PC-9 (cell line): Measurements from ENCODE around the gene ANO7. TPM values are rescaled to one million over a fixed set of nuclear protein-coding genes. Genes with fewer than 3 reads are reported as not detected.
"Not testable (repeated sequence)": the region's sequence is repeated elsewhere in the genome, so short reads cannot be mapped to it uniquely, and the experiment has no call there.

Experiments
- BruUV-seq: library from RNA; stranded (reverse); fragments of 400-500 nt; replicated peaks from 2 replicates; lab custom pipeline; 2021; lab: Mats Ljungman, UMichigan
- CTCF ChIA-PET: fragments of 300-600 bp; sonication (Branson Sonifier 250); formaldehyde crosslinking; loops from one replicate; lab custom pipeline; 2022; ENCODE audit warnings: antibody characterized with exemption; lab: Charles Lee
- POLR2A ChIA-PET: fragments of 300-600 bp; sonication (Branson Sonifier 250); formaldehyde crosslinking; loops from one replicate; lab custom pipeline; 2022; ENCODE audit warnings: antibody characterized with exemption; ENCODE audit not compliant: unreplicated experiment; lab: Charles Lee
- DNase-seq, 2 experiments: peaks; one replicate each; pipeline versions ENCODE4 v3.0.0 to v3.0.0-alpha.2; 2015 to 2022; ENCODE audit warnings: mixed read lengths in 1 of 2
- H2AFZ ChIP-seq: fragments of 200-600 bp; sonication (generic); 2 replicates; pipeline ENCODE4 v1.8.1; 2017; ENCODE audit warnings: antibody characterized with exemption
- H3F3A ChIP-seq: fragments of 200-600 bp; sonication (generic); 2 replicates; pipeline ENCODE4 v1.8.1; 2017; ENCODE audit warnings: antibody characterized with exemption, mild to moderate bottlenecking, low read depth; ENCODE audit not compliant: insufficient read depth
- H3K27ac ChIP-seq: fragments of 200-600 bp; sonication (generic); 2 replicates; pipeline ENCODE4 v1.6.1; 2016; ENCODE audit warnings: mixed run types
- H3K27me3 ChIP-seq: fragments of 200-600 bp; sonication (generic); 2 replicates; pipeline ENCODE4 v1.6.1; 2016; ENCODE audit warnings: low read depth, mixed run types; ENCODE audit not compliant: insufficient read depth
- H3K36me3 ChIP-seq: fragments of 200-600 bp; sonication (generic); 2 replicates; pipeline ENCODE4 v1.6.1; 2016; ENCODE audit warnings: low read depth, mixed run types
- H3K4me1 ChIP-seq: fragments of 200-600 bp; sonication (generic); replicated peaks from 2 replicates; pipeline ENCODE4 v1.6.1; 2016; ENCODE audit warnings: mixed run types; ENCODE audit not compliant: insufficient read depth
- H3K4me2 ChIP-seq: fragments of 200-600 bp; sonication (generic); 2 replicates; pipeline ENCODE4 v1.6.1; 2017; ENCODE audit warnings: mixed run types
- H3K4me3 ChIP-seq: fragments of 200-600 bp; sonication (generic); 2 replicates; pipeline ENCODE4 v1.6.1; 2016; ENCODE audit warnings: mixed run types
- H3K79me2 ChIP-seq: fragments of 200-600 bp; sonication (generic); 2 replicates; pipeline ENCODE4 v1.6.1; 2017; ENCODE audit warnings: low read depth, mixed run types
- H3K9me2 ChIP-seq: fragments of 200-600 bp; sonication (generic); 2 replicates; pipeline ENCODE4 v1.8.1; 2017; ENCODE audit warnings: mild to moderate bottlenecking; ENCODE audit not compliant: insufficient read depth
- H3K9me3 ChIP-seq: fragments of 200-600 bp; sonication (generic); 2 replicates; pipeline ENCODE4 v1.8.1; 2016; ENCODE audit warnings: low read depth; ENCODE audit not compliant: insufficient read depth
- H4K20me1 ChIP-seq: fragments of 200-600 bp; sonication (generic); 2 replicates; pipeline ENCODE4 v1.8.1; 2017; ENCODE audit not compliant: insufficient read depth
- EZH2 ChIP-seq: fragments of 200-600 bp; sonication (generic); IDR thresholded peaks from 2 replicates; pipeline ENCODE4 v1.8.0; 2017; ENCODE audit warnings: antibody characterized with exemption, low read depth
- intact Hi-C: fragments of 100-400 bp; cut with micrococcal nuclease; formaldehyde crosslinking; loops from one replicate; pipeline ENCODE4 v1.10.0; 2022; ENCODE audit not compliant: unreplicated experiment
- total RNA-seq: library from RNA; stranded (reverse); gene quantifications from 2 replicates; pipeline ENCODE4 v1.2.3, GENCODE V29; 2021
- TF ChIP-seq, protein P1 (sequence below): fragments of 200-600 bp; sonication (generic); conservative IDR thresholded peaks from 2 replicates; pipeline ENCODE4 v1.6.1; 2017; ENCODE audit warnings: mixed run types, antibody characterized with exemption, mild to moderate bottlenecking, moderate library complexity

Gene ANO7
- total RNA-seq, 1 experiment from 2014 or later = 6.5 TPM

DNA sequence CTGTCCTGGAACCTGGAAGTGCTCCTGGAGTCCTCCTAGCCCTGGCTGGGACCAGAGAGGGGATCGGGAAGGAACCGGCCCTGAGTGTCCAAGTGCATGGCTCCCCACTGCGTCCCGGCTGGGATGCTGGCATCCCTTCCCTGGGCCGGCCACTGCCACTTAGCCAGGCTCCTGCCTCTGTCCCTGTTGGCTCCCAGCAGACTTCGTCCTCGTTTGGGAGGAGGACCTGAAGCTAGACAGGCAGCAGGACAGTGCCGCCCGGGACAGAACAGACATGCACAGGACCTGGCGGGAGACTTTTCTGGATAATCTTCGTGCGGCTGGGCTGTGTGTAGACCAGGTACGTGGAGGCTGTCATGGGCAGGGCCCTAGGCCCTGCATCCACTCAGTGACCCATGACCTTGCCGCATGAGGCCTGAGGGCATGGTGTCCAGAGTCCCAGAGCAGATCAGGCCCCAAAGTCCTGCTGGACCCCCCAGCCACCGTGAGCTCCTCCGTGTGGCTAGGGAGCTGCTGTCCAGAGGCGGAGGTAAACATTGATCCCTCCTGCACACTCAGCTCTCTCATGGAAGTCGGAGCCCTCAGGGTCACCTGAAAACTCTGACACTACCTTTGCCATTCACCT lies 7.1 kb downstream of the ANO7 start:
- Histone ChIP-seq H2AFZ (no peak overlapping the region), H3K27me3 (peaks cover 24% of the 10 kb centered on the region), H3K4me3 (no peak overlapping the region), H3K36me3 (no peaks in the 10 kb centered on the region), H3K9me3 (no peaks in the 10 kb centered on the region), H3F3A (no peaks in the 10 kb centered on the region), H3K4me2 (no peak overlapping the region), H4K20me1 (no peaks in the 10 kb centered on the region), H3K4me1 (no peaks in the 10 kb centered on the region), H3K9me2 (no peaks in the 10 kb centered on the region), H3K27ac (no peak overlapping the region), H3K79me2 (no peaks in the 10 kb centered on the region)
- no TSS peak for BruUV-seq
- no peak for DNase-seq
- ChIA-PET CTCF (interaction anchor here (0.7 kb wide), 1 partner anchor 173 kb away, joined by 7 read pairs; no protein-coding TSS in a partner anchor), POLR2A (interaction anchor here (0.7 kb wide), 1 partner anchor 9 kb away, joined by 4 read pairs; no protein-coding TSS in a partner anchor)
- intact Hi-C loops = no loop called here
- TF ChIP-seq, protein P1, sequence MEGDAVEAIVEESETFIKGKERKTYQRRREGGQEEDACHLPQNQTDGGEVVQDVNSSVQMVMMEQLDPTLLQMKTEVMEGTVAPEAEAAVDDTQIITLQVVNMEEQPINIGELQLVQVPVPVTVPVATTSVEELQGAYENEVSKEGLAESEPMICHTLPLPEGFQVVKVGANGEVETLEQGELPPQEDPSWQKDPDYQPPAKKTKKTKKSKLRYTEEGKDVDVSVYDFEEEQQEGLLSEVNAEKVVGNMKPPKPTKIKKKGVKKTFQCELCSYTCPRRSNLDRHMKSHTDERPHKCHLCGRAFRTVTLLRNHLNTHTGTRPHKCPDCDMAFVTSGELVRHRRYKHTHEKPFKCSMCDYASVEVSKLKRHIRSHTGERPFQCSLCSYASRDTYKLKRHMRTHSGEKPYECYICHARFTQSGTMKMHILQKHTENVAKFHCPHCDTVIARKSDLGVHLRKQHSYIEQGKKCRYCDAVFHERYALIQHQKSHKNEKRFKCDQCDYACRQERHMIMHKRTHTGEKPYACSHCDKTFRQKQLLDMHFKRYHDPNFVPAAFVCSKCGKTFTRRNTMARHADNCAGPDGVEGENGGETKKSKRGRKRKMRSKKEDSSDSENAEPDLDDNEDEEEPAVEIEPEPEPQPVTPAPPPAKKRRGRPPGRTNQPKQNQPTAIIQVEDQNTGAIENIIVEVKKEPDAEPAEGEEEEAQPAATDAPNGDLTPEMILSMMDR = no peak
- TF ChIP-seq EZH2 = no peak

DNA sequence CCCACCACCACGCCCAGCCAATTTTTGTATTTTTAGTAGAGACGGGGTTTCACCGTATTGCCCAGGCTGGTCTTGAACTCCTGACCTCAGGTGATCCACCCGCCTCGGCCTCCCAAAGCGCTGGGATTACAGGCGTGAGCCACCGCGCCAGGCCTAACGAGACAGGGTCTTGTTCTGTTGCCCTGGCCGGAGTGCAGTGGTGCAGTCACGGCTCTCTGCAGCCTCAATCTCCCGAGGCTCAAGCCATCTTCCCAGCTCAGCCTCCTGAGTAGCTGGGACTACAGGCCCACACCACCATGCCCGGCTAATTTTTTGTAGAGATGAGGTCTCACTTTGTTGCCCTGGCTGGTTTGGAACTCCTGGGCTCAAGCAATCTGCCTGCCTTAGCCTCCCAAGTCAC lies 8.8 kb downstream of the ANO7 start:
- POLR2A ChIA-PET, BruUV-seq, H3K9me3 ChIP-seq, H3K4me1 ChIP-seq, H3K9me2 ChIP-seq, H4K20me1 ChIP-seq, DNase-seq, H3K36me3 ChIP-seq, intact Hi-C loops, H3K4me2 ChIP-seq, H3K4me3 ChIP-seq, H3K27ac ChIP-seq, H3F3A ChIP-seq, H2AFZ ChIP-seq, H3K79me2 ChIP-seq: not testable (repeated sequence)
- H3K27me3 ChIP-seq = peaks cover 16% of the 10 kb centered on the region; the same call in 1 of the 2 replicates
- CTCF ChIA-PET = interaction anchor here (0.7 kb wide), 1 partner anchor 87 kb away, joined by 18 read pairs; no protein-coding TSS in a partner anchor

DNA sequence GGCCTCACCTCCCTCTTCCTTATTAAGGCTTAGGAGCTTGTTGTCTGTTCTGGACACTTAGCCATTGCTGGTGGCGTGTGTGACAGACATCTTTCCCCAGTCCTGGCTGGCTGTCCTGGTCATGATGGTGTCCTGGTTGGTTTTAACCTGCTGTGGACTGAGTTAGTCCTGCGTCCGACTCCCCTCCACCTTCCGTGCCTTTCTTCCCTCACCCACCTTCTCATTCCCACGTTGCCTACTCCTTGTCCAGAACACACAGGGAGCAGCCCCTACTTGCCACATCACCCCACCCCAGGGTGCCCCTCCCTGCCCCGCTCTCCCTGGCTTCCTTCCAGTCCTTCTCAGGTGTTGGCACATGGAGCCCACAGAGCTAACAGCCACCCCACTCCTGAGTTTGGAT lies 9.5 kb downstream of the ANO7 start:
- no peak overlapping the region for H3K27ac ChIP-seq
- ChIA-PET POLR2A (no interaction called here), CTCF (interaction anchor here (0.5 to 0.7 kb wide), 2 partner anchors 48 to 87 kb away, joined by 6 to 18 read pairs; partner anchors contain the start of gene PPP1R7)
- no peaks in the 10 kb centered on the region for H3K79me2 ChIP-seq
- H2AFZ ChIP-seq = no peak overlapping the region
- H3K36me3 ChIP-seq = no peaks in the 10 kb centered on the region
- no peaks in the 10 kb centered on the region for H3K4me1 ChIP-seq
- no peak overlapping the region for H3K4me3 ChIP-seq
- intact Hi-C loops = no loop called here
- no peaks in the 10 kb centered on the region for H4K20me1 ChIP-seq
- no peaks in the 10 kb centered on the region for H3F3A ChIP-seq
- H3K9me2 ChIP-seq = no peaks in the 10 kb centered on the region
- no TSS peak for BruUV-seq
- DNase-seq = no peak
- no peak overlapping the region for H3K4me2 ChIP-seq
- H3K27me3 ChIP-seq = 0 out of 2 replicates have a peak, but pooled peaks cover 12% of the 10 kb centered on the region
- TF ChIP-seq, protein P1 = no peak
- no peak for TF ChIP-seq EZH2
- H3K9me3 ChIP-seq = no peaks in the 10 kb centered on the region
